Activated T-cell treated with anti-CD3 and anti-CD28 coated beads, Interleukin-2, amount 50 U/mL, for 24 hours (primary cell): ENCODE data around the gene ARAF.

Experiments used
- DNase-seq: peaks from one replicate; pipeline ENCODE4 v3.0.0-alpha.2; 2020
- H3K27ac Mint-ChIP-seq: 2 replicates; pipeline ENCODE4 v1.8.0; 2020; ENCODE audit warnings: mild to moderate bottlenecking, mixed read lengths
- H3K27me3 Mint-ChIP-seq: 2 replicates; pipeline ENCODE4 v1.8.0; 2020; ENCODE audit warnings: mixed read lengths
- H3K36me3 Mint-ChIP-seq: 2 replicates; pipeline ENCODE4 v1.8.0; 2020; ENCODE audit warnings: low read depth, mixed read lengths
- H3K4me1 Mint-ChIP-seq: 2 replicates; pipeline ENCODE4 v1.8.0; 2020; ENCODE audit warnings: low read depth, mixed read lengths
- H3K4me3 Mint-ChIP-seq: 2 replicates; pipeline ENCODE4 v1.8.0; 2020; ENCODE audit warnings: mild to moderate bottlenecking, moderate library complexity, mixed read lengths
- H3K9me3 Mint-ChIP-seq: 2 replicates; pipeline ENCODE4 v1.8.0; 2020; ENCODE audit warnings: mixed read lengths

Gene ARAF

DNA sequence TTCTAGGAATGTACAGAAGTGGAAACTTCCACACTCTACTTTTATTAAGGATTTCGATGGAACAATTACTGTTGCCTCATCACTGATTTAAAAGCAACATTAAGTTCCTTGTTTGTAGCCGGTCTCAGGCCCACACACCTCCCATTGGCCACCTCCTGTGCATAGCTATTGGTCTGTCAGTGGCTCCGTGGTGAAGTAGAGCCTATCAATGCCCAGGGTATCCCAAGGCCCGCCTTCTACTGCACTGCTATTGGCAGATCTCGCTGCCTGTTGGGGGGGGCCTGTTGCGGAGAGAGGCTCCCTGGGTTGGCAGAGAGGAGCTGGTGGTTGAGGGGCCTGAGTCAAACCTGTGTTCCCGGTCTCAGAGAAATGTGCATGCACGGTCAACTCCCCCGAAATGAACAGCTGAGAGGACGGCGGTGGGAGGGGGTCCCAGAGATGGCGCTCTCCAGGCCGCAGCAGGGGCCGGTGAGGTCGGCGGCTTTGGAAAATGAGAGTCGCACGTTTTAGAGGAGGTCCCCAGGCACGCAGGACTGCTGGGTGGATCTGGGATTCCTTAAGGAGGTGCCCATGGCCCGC, 4.9 kb upstream of the ARAF start:
- peak overlapping the region; percentile 93 for H3K27ac Mint-ChIP-seq
- peaks cover 9% of the 10 kb centered on the region for H3K27me3 Mint-ChIP-seq
- peaks cover 1% of the 10 kb centered on the region for H3K36me3 Mint-ChIP-seq
- no peaks in the 10 kb centered on the region for H3K9me3 Mint-ChIP-seq
- peak; percentile 81 for DNase-seq
- H3K4me1 Mint-ChIP-seq = peaks cover 22% of the 10 kb centered on the region
- peak overlapping the region; percentile 80 for H3K4me3 Mint-ChIP-seq

DNA sequence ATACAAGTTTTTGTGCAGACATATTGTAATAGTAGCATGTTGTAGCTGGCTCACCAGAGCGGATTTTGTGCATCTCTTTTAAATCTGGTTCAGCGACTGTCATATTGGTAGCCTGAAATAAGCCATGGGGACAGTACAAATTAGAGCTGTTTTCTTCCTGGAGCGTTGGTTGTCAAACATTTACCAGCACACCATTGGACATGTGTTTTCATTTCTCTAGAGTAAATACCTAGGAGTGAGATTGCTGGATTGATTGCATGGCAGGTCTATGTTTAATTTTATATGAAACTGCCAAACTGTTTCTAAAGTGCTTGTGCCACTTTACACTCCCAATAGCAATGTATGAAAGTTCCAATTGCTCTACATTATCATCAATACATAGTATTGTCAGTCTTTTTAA, 2.6 kb upstream of the ARAF start:
- no peak overlapping the region for H3K27ac Mint-ChIP-seq
- H3K36me3 Mint-ChIP-seq = peaks cover 18% of the 10 kb centered on the region
- H3K9me3 Mint-ChIP-seq = no peaks in the 10 kb centered on the region
- DNase-seq = no peak
- peaks cover 20% of the 10 kb centered on the region for H3K27me3 Mint-ChIP-seq
- peaks cover 35% of the 10 kb centered on the region for H3K4me1 Mint-ChIP-seq
- no peak overlapping the region for H3K4me3 Mint-ChIP-seq

DNA sequence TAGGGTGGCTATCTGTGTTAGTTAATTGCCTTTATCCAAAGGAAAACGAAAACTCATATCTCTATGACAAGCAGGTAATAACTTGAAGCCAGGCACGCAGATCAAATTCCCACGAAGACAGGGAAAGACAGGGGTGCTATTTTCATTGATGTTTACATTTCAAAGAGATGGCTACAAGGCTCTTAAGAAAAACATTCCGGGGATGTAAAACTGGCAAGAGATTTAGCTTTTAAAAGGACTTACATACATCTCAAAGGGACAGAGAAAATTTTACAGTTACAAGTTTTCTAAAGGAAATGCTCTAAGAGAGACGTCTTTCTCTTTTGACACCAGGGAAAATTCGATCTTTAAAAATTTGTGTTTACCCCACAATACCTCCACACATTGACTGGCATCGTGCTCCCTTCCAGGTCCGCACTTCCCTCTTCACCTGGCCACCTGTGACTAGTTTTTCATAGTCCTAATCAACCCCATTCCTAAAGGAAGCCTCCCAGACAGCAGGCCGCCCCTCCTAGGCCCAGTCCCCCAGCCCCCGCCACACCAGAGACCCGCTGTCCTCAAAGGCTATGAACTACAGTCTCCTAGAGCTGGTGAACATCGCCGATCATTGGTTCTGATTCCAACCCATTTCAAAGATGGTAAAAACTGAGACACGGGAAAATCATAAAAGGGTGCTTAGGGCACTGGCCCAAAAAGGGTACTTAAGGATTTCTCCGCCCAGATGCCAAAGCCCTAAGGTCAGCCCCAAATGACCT, 649 bp upstream of the ARAF start:
- DNase-seq = no peak
- Mint-ChIP-seq H3K27me3 (peaks cover 20% of the 10 kb centered on the region), H3K4me3 (peak overlapping the region; percentile 87), H3K36me3 (peaks cover 37% of the 10 kb centered on the region), H3K9me3 (no peaks in the 10 kb centered on the region), H3K4me1 (peaks cover 51% of the 10 kb centered on the region), H3K27ac (peak overlapping the region; percentile 93)

DNA sequence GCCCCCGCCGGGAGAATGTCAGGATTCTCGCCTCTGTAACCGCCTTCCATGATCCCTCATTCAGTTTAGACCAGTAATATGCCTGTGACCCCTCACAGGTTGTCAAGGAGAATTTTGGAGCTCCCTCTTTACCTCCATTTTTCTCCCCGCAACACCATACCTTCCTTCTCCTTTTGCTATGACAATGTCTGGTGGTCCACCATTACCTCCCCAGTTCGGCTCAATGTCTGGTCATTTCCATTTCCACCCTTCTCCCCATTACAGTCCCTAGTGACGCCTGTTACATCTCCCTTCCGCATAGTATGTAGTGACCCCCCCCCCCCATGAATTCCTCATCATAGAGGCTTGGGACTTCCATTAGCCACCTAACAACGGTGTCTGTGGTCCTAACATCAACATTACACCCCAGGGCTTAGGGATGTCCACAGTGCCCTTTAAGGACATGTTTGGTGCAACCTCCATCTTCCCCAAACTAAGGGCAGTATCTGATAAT, 700 bp downstream of the ARAF start:
- H3K9me3 Mint-ChIP-seq = no peaks in the 10 kb centered on the region
- DNase-seq = no peak
- H3K36me3 Mint-ChIP-seq = peaks cover 42% of the 10 kb centered on the region
- H3K27me3 Mint-ChIP-seq = peaks cover 20% of the 10 kb centered on the region
- peaks cover 44% of the 10 kb centered on the region for H3K4me1 Mint-ChIP-seq
- H3K4me3 Mint-ChIP-seq = peak overlapping the region; percentile 87
- H3K27ac Mint-ChIP-seq = peak overlapping the region; percentile 93

DNA sequence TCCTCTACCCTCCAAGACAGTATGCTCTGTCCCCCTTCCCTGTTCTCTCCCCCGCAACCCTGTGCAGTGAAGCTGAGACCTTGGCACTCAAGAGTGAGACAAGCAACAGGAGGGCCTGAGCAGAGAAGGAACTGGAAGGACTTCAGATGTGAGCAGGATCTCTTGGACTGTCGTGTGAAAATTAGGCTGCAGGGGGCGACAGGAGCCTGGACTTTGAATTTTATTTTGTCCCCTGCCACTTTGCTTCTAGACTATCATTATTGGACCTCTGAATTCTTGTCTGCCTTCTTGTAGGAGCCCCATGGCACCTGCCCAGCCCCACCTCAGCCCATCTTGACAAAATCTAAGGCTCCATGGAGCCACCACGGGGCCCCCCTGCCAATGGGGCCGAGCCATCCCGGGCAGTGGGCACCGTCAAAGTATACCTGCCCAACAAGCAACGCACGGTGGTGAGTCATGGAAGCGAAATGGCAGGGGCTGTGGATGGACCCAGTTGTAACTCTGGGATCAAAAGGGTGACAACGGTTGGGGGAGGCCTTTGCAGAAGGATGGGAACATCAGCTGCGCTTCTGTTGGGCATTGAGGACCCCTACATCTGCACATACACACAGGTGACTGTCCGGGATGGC, 1.7 kb downstream of the ARAF start:
- no peak for DNase-seq
- Mint-ChIP-seq H3K27ac (peak overlapping the region; percentile 79), H3K27me3 (peaks cover 20% of the 10 kb centered on the region)

DNA sequence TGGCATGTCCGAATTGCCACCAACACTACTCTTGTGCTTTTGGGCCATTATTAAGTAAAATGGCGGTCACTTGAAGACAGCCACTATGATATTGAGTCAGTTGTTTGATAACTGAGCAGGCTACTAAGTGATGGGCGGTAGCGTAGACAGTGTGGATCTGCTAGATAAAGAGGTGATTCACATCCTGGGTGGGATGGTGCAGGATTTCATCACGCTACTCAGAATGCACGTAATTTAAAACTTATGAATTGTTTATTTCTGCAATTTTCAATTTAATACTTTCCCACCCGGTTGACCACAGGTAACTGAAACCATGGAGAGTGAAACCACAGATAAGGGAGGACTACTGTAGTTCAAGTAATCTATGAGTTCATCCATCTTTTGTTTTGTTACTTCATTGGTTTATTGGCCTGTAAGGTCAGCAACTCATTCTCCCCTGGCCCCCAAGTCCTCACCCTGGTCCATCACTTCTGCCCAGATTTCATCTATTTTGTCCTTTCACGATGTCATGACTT, 2.9 kb downstream of the ARAF start:
- peaks cover 15% of the 10 kb centered on the region for H3K27me3 Mint-ChIP-seq
- H3K4me3 Mint-ChIP-seq = no peak overlapping the region
- no peaks in the 10 kb centered on the region for H3K9me3 Mint-ChIP-seq
- no peak for DNase-seq
- H3K27ac Mint-ChIP-seq = peak overlapping the region; percentile 57
- H3K4me1 Mint-ChIP-seq = peaks cover 43% of the 10 kb centered on the region
- H3K36me3 Mint-ChIP-seq = peaks cover 64% of the 10 kb centered on the region

More for the DNA sequence above, 1.7 kb downstream of the ARAF start:
- Mint-ChIP-seq H3K36me3 (peaks cover 53% of the 10 kb centered on the region), H3K4me1 (peaks cover 43% of the 10 kb centered on the region), H3K9me3 (no peaks in the 10 kb centered on the region), H3K4me3 (peak overlapping the region; percentile 87)

DNA sequence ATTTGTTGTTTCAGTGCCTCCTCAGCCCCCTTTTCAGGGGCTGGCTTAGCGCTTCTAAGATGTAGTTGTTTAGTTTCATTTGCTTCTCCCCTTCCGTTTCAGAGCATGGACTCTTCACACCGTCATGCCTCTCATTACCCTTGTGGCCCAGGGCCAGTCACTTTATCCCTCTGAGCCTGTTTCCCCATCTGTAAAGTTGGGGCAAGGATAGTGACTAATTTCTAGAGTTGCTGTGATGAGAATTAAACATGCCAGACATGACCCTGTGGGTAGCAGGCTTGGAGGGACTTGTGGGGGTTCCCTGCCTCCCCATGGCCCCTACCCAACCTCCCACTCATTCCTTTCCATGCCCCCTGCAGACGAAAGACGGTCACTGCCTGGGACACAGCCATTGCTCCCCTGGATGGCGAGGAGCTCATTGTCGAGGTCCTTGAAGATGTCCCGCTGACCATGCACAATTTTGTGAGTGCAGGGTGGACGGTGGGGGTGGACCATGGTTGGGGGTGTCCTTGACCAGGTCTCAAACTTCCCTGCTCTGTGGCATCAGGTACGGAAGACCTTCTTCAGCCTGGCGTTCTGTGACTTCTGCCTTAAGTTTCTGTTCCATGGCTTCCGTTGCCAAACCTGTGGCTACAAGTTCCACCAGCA, 3.6 kb downstream of the ARAF start:
- Mint-ChIP-seq H3K4me3 (no peak overlapping the region), H3K36me3 (peaks cover 71% of the 10 kb centered on the region)

DNA sequence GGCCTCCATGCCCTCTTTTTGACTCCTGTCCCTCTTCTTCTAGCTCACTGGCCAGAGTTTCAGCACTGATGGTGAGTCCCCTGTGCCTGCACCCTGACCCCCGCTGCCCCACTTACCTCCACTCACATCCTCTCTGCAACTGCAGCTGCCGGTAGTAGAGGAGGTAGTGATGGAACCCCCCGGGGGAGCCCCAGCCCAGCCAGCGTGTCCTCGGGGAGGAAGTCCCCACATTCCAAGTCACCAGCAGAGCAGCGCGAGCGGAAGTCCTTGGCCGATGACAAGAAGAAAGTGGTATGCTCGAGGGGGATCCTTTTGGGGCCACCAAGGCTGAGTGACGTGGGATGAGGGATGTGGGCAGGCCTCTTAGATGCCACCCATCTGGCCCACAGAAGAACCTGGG, 5.8 kb downstream of the ARAF start:
- peaks cover 14% of the 10 kb centered on the region for H3K27me3 Mint-ChIP-seq
- peaks cover 32% of the 10 kb centered on the region for H3K4me1 Mint-ChIP-seq
- DNase-seq = no peak
- no peak overlapping the region for H3K27ac Mint-ChIP-seq
- H3K9me3 Mint-ChIP-seq = no peaks in the 10 kb centered on the region
- H3K36me3 Mint-ChIP-seq = peaks cover 88% of the 10 kb centered on the region
- H3K4me3 Mint-ChIP-seq = no peak overlapping the region

More for the DNA sequence above, 3.6 kb downstream of the ARAF start:
- H3K27ac Mint-ChIP-seq = peak overlapping the region; percentile 57
- H3K27me3 Mint-ChIP-seq = peaks cover 15% of the 10 kb centered on the region
- no peaks in the 10 kb centered on the region for H3K9me3 Mint-ChIP-seq
- H3K4me1 Mint-ChIP-seq = peaks cover 43% of the 10 kb centered on the region
- no peak for DNase-seq

DNA sequence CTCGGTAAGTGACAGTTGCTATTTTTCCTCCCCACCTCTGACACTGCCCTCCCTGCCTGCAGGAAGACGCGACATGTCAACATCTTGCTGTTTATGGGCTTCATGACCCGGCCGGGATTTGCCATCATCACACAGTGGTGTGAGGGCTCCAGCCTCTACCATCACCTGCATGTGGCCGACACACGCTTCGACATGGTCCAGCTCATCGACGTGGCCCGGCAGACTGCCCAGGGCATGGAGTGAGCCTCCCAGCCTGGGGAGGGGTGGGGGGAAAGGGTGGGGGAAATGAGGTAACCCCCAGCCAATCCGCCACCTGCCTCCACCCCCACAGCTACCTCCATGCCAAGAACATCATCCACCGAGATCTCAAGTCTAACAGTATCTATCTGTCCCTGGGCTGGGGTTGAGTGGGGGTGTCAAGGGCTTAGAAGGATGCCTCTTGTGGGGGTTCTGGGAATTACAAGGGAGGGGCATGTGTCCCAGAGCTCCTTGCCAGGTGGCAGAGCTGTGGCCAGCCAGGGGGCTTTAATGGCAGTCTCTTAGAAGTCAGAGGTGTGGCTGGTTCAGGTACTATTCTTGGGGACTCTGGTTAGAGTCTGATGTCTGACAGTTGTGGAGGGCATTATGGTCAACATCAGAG, 7.8 kb downstream of the ARAF start:
- Mint-ChIP-seq H3K9me3 (no peaks in the 10 kb centered on the region), H3K4me1 (peaks cover 23% of the 10 kb centered on the region), H3K27me3 (peaks cover 25% of the 10 kb centered on the region), H3K36me3 (peaks cover 80% of the 10 kb centered on the region), H3K27ac (no peak overlapping the region), H3K4me3 (no peak overlapping the region)
- DNase-seq = no peak

DNA sequence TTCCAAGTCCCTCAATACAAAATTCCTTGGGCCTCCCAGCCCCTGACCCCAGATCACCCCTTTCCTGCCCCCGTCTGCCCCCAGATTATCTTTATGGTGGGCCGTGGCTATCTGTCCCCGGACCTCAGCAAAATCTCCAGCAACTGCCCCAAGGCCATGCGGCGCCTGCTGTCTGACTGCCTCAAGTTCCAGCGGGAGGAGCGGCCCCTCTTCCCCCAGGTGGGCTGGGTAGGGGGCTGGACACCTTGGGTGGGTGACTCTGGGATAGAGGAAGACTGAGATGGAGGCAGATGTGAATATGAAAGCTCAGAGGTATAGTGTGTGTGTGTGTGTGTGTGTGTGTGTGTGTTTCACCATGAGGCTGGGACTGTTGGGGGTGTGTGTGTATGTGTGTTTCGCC, 9.8 kb downstream of the ARAF start:
- Mint-ChIP-seq H3K4me3 (no peak overlapping the region), H3K36me3 (peaks cover 65% of the 10 kb centered on the region), H3K27ac (no peak overlapping the region), H3K9me3 (no peaks in the 10 kb centered on the region), H3K27me3 (peaks cover 27% of the 10 kb centered on the region), H3K4me1 (peaks cover 9% of the 10 kb centered on the region)
- no peak for DNase-seq

DNA sequence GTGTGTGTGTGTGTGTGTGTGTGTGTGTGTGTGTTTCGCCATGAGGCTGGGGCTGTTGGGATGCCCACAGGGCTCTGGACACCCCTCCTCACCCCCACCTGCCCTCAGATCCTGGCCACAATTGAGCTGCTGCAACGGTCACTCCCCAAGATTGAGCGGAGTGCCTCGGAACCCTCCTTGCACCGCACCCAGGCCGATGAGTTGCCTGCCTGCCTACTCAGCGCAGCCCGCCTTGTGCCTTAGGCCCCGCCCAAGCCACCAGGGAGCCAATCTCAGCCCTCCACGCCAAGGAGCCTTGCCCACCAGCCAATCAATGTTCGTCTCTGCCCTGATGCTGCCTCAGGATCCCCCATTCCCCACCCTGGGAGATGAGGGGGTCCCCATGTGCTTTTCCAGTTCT, 10.2 kb downstream of the ARAF start:
- Mint-ChIP-seq H3K4me3 (no peak overlapping the region), H3K4me1 (peaks cover 9% of the 10 kb centered on the region), H3K36me3 (peaks cover 64% of the 10 kb centered on the region), H3K9me3 (no peaks in the 10 kb centered on the region), H3K27me3 (peaks cover 32% of the 10 kb centered on the region), H3K27ac (no peak overlapping the region)
- DNase-seq = no peak

DNA sequence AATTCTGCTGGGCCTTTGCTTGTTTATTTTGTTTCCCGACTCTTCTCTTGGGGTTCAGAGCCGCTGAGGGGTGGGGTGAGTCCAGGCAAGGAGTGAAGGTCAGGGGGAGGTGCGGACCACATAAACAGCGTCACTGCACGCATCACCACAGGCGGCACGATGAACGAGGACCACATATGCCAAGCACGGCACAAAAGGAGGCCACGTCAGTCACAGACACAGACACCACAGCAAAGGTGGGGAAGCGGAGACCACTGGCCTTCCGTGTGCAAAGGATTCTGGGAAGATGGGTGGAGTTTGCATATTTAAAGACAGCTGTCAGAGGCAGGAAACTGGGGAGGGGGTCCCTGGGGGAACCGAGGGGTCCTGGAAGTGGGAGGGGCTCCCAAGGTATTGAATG, 10.9 kb downstream of the ARAF start:
- H3K27ac Mint-ChIP-seq = no peak overlapping the region
- peaks cover 58% of the 10 kb centered on the region for H3K36me3 Mint-ChIP-seq
- no peak for DNase-seq
- H3K4me1 Mint-ChIP-seq = peaks cover 9% of the 10 kb centered on the region
- H3K27me3 Mint-ChIP-seq = peaks cover 38% of the 10 kb centered on the region
- H3K9me3 Mint-ChIP-seq = no peaks in the 10 kb centered on the region
- H3K4me3 Mint-ChIP-seq = no peak overlapping the region

DNA sequence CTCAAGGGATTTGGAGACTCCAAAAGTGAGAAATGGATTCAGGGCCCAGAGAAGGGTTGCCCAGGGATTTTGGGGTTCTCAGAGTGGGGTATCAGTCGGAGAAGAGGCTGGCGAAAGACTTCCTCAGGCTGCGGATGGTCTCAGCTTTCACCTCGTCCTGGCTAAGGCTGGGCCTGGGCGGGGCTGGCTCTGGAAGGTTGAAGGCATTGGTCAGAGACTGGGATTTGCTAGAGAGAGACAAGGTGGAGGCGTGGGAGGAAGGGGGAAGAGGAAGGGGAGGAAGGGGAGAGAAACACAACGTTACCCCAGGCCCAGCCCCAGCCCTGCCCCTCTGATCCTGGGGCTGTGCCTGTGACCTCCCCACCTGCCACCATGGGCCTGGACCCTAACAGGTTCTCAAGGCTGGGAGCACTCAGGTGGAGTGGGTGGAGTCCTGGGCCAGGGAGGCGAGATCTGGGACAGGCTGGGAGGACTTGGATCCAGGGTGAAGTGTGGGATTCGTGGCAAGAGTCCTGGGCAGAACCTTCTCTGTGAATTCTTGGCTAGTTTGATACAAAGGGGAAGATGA, 11.9 kb downstream of the ARAF start:
- DNase-seq = no peak
- Mint-ChIP-seq H3K4me1 (peaks cover 9% of the 10 kb centered on the region), H3K27me3 (peaks cover 41% of the 10 kb centered on the region), H3K27ac (no peak overlapping the region), H3K4me3 (no peak overlapping the region), H3K36me3 (peaks cover 48% of the 10 kb centered on the region), H3K9me3 (no peaks in the 10 kb centered on the region)
